NT2/D1 (cell line): ENCODE measurements around the gene CTSH.

ENCODE experiments used
- SUZ12 ChIP-seq: IDR thresholded peaks from 2 replicates; pipeline ENCODE4 v1.6.1; 2011; ENCODE audit not compliant: insufficient read length, insufficient read depth; ENCODE audit errors: extremely low read depth
- YY1 ChIP-seq: IDR thresholded peaks from 2 replicates; pipeline ENCODE4 v1.6.1; 2011; ENCODE audit not compliant: insufficient read length, insufficient read depth

- no peak for TF ChIP-seq SUZ12
- no peak for TF ChIP-seq YY1
These were observed 34.6 kb downstream of the CTSH start for GRCh38 chr15:78910271-78910670.
